Measurements from ENCODE around the gene GREB1. TPM values are rescaled to one million over a fixed set of nuclear protein-coding genes. Genes with fewer than 3 reads are reported as not detected.

GREB1 gene
- total and polyA plus RNA-seq, 2 experiments from 2014 or later: 12.0 to 35.0 TPM

GRCh38 chr2:11525762-11526161, 8.1 kb upstream of the GREB1 start:
- Histone ChIP-seq H3K4me2 (no peak overlapping the region), H3K4me3 (no peak overlapping the region), H3K4me1 (ENCODE audit: insufficient read depth) (peaks cover 10% of the 10 kb centered on the region; the same call in 1 of the 2 replicates), H3K36me3 (ENCODE audit: insufficient read depth) (no peaks in the 10 kb centered on the region), H3K27me3 (ENCODE audit: insufficient read depth) (no peaks in the 10 kb centered on the region), H3F3A (replicated peaks; ENCODE audit: low read depth) (no peaks in the 10 kb centered on the region), H2AFZ (no peak overlapping the region), H4K20me1 (replicated peaks; ENCODE audit: insufficient read depth) (peaks cover 11% of the 10 kb centered on the region; the same call in 1 of the 2 replicates), H3K27ac (ENCODE audit: low read depth) (no peak overlapping the region), H3K79me2 (replicated peaks; ENCODE audit: insufficient read depth) (peaks cover 49% of the 10 kb centered on the region), H3K9me2 (ENCODE audit: insufficient read depth) (peaks cover 3% of the 10 kb centered on the region; the same call in 1 of the 2 replicates)
- peaks cover 13% of the 10 kb centered on the region for H3K4me1 Mint-ChIP-seq
- TF ChIP-seq ETS1 (IDR thresholded peaks at IDR 0.05) (no peak), ZNF331 (CRISPR knock-in tag; IDR thresholded peaks at IDR 0.05; ENCODE audit: low read depth) (no peak), EZH2 (IDR thresholded peaks at IDR 0.05; ENCODE audit: low read depth, unreplicated experiment) (no peak), EZH2phosphoT487 (IDR thresholded peaks at IDR 0.05; ENCODE audit: unreplicated experiment) (no peak), ZNF462 (CRISPR knock-in tag; IDR thresholded peaks at IDR 0.05) (no peak), NANOG (IDR thresholded peaks at IDR 0.05; ENCODE audit: borderline replicate concordance) (no peak), CTCF (conservative IDR thresholded peaks at IDR 0.05; ENCODE audit: low read depth in 2 of 2) (no peak), REST (IDR thresholded peaks at IDR 0.05; ENCODE audit: unreplicated experiment) (no peak), ZNF114 (CRISPR knock-in tag; IDR thresholded peaks at IDR 0.05) (no peak), POLR2AphosphoS5 (IDR thresholded peaks at IDR 0.05; ENCODE audit: low read depth) (no peak), STAT1 (IDR thresholded peaks at IDR 0.05; ENCODE audit: unreplicated experiment) (no peak), CREB1 (CRISPR knock-in tag; IDR thresholded peaks at IDR 0.05; ENCODE audit: low read depth) (no peak), JUNB (IDR thresholded peaks at IDR 0.05; ENCODE audit: unreplicated experiment) (no peak)
- no peak for ATAC-seq
- 0 out of 3 replicates have a peak, but pooled peaks cover 3% of the 10 kb centered on the region for H3K9me3 Mint-ChIP-seq
- no peak overlapping the region for H3K27ac Mint-ChIP-seq
- no peaks in the 10 kb centered on the region for H3K27me3 Mint-ChIP-seq (ENCODE audit: insufficient read depth, low read depth, poor library complexity)
- no peak overlapping the region for H3K4me3 Mint-ChIP-seq
- DNase-seq (ENCODE audit: low spot score): no peak
- H3K36me3 Mint-ChIP-seq (ENCODE audit: low read depth): peaks cover 10% of the 10 kb centered on the region; the same call in 2 of the 3 replicates
